ENCODE measurements around the gene DUSP22. TPM values are rescaled to one million over a fixed set of nuclear protein-coding genes. Genes with fewer than 3 reads are reported as not detected.
A peak's percentile ranks its signal among the peaks of the same experiment; 100 is the strongest.

The DUSP22 gene
- total and polyA plus RNA-seq, 9 of the 15 experiments (the other 6 are each of a cell fraction or from before 2014, with no cell fraction given), result 9.3 to 19.4 (median 11.8) TPM

DNA sequence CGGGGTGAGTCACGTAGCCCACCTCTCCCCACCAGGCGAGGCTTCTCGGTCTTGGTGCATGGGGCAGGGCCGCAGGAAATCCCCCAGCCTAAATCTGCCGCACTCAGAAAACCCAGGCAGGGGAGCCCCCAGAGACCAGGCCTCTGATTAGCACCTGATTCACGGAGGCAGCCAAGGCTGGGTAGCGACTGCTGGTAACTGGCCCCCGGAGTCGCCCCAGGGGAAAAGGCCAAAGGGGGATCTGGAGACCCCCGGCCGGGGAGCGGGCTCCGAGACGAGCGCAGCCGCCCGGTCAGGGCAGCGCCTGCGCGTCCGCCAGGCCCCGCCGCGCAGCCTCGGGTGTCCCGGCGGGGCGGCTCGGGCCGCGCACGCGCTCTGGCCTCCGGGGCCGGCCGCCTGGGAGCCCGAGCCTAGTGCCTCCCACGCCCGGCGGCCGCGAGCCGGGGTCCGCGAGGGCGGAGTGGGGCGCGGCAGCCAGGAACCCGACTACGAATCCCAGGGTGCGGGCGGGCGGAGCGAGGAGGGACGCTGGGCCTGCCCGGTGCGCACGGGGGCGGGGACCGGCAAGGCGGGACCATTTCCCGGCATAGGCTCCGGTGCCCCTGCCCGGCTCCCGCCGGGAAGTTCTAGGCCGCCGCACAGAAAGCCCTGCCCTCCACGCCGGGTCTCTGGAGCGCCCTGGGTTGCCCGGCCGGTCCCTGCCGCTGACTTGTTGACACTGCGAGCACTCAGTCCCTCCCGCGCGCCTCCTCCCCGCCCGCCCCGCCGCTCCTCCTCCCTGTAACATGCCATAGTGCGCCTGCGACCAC is at the start of gene DUSP22 (continued):
- TF ChIP-seq, protein P1, sequence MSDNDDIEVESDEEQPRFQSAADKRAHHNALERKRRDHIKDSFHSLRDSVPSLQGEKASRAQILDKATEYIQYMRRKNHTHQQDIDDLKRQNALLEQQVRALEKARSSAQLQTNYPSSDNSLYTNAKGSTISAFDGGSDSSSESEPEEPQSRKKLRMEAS (CRISPR knock-in tag; IDR thresholded peaks at IDR 0.05), result peak; percentile 36; the same call in 1 of the 2 replicates
- TF ChIP-seq POLR2A (conservative IDR thresholded peaks at IDR 0.05), result peak; percentile 73
- TF ChIP-seq TAF9B (IDR thresholded peaks at IDR 0.05; ENCODE audit: partially characterized antibody), result peak; percentile 21
- TF ChIP-seq SFPQ (IDR thresholded peaks at IDR 0.05; ENCODE audit: low read depth, low read length), result no peak
- TF ChIP-seq ARNT (IDR thresholded peaks at IDR 0.05), result no peak
- TF ChIP-seq JUNB (CRISPR knock-in tag; conservative IDR thresholded peaks at IDR 0.05), result peak; percentile 45; the same call in 1 of the 2 replicates
- TF ChIP-seq, protein P2, sequence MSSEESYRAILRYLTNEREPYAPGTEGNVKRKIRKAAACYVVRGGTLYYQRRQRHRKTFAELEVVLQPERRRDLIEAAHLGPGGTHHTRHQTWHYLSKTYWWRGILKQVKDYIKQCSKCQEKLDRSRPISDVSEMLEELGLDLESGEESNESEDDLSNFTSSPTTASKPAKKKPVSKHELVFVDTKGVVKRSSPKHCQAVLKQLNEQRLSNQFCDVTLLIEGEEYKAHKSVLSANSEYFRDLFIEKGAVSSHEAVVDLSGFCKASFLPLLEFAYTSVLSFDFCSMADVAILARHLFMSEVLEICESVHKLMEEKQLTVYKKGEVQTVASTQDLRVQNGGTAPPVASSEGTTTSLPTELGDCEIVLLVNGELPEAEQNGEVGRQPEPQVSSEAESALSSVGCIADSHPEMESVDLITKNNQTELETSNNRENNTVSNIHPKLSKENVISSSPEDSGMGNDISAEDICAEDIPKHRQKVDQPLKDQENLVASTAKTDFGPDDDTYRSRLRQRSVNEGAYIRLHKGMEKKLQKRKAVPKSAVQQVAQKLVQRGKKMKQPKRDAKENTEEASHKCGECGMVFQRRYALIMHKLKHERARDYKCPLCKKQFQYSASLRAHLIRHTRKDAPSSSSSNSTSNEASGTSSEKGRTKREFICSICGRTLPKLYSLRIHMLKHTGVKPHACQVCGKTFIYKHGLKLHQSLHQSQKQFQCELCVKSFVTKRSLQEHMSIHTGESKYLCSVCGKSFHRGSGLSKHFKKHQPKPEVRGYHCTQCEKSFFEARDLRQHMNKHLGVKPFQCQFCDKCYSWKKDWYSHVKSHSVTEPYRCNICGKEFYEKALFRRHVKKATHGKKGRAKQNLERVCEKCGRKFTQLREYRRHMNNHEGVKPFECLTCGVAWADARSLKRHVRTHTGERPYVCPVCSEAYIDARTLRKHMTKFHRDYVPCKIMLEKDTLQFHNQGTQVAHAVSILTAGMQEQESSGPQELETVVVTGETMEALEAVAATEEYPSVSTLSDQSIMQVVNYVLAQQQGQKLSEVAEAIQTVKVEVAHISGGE (CRISPR knock-in tag; IDR thresholded peaks at IDR 0.05), result peak in 1 of 3 experiments; percentile 76; a peak in 2 of 6 replicates
- TF ChIP-seq ZNF133 (CRISPR knock-in tag; IDR thresholded peaks at IDR 0.05), result peak; percentile 76; the same call in 1 of the 2 replicates
- 0 out of 2 replicates have a peak, but pooled peaks have one; percentile 32 for TF ChIP-seq NR3C1 (CRISPR knock-in tag; IDR thresholded peaks at IDR 0.05)
- TF ChIP-seq ARID4B (CRISPR knock-in tag; IDR thresholded peaks at IDR 0.05), result peak; percentile 63; the same call in 1 of the 2 replicates
- peak; percentile 74; the same call in 1 of the 2 replicates for TF ChIP-seq TCF15 (CRISPR knock-in tag; IDR thresholded peaks at IDR 0.05)
- TF ChIP-seq MYC (IDR thresholded peaks at IDR 0.05; ENCODE audit: low read depth, low read length), result peak; percentile 46
- TF ChIP-seq MYC (CRISPR knock-in tag; IDR thresholded peaks at IDR 0.05; ENCODE audit: borderline replicate concordance, low read depth), result no peak
- 0 out of 2 replicates have a peak, but pooled peaks have one; percentile 46 for TF ChIP-seq MTA3 (IDR thresholded peaks at IDR 0.05; ENCODE audit: borderline replicate concordance)
- no peak for TF ChIP-seq ARID1B (IDR thresholded peaks at IDR 0.05)
- TF ChIP-seq ARID2 (IDR thresholded peaks at IDR 0.05), result no peak
